Fibroblast of peridontal ligament (primary cell): ENCODE measurements around the gene PPP1R3E.
"Not testable (repeated sequence)": the region's sequence is repeated elsewhere in the genome, so short reads cannot be mapped to it uniquely, and the experiment has no call there.

Experiments used
- DNase-seq: peaks from one replicate; pipeline ENCODE4 v3.0.0-alpha.2; 2010; ENCODE audit errors: extremely low read depth

Gene PPP1R3E, protein sequence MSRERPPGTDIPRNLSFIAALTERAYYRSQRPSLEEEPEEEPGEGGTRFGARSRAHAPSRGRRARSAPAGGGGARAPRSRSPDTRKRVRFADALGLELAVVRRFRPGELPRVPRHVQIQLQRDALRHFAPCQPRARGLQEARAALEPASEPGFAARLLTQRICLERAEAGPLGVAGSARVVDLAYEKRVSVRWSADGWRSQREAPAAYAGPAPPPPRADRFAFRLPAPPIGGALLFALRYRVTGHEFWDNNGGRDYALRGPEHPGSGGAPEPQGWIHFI

DNA sequence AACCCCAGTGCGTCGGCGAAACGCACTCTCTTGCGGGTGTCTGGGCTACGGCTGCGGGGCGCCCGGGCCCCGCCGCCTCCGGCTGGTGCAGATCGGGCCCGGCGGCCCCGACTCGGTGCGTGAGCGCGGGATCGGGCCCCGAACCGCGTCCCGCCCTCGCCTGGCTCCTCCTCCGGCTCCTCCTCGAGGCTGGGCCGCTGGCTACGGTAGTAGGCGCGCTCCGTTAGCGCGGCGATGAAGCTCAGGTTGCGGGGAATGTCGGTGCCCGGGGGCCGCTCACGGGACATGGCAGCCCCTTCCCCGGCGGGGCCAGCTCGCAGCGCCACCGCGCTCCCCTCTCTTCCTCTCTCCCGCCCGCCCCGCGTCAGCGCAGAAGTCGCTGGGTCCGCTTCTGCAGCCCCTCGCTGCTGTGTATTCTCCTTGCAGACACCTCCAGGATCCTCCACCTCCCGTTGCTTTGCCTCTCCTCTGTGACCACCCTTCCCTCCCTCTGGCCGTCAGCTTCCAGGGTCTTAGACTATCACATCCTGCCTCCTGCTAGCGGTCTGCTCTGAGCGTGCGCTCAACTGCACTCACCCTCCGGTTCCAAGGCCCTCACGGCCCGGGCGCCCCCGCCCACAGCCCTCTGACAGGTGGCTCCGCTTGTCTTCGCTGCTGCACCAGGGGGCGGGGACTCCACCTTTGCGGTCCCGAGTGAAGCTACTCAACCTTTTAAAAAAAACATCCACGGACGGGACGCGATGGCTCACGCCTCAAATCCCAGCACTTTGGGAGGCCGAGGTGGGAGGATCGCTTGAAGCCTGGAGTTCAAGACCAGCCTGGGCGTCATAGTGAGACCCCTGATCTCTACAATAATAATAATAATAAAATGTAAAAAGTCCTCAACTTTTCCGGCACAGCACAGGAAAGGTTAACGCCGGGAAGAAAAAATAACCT is at the start of gene PPP1R3E:
TSS of gene PPP1R3E (minus strand) at position 570 of the 936 bp plus-strand sequence. CDS start at position 287, 283 bp downstream.
- no peak for DNase-seq

DNA sequence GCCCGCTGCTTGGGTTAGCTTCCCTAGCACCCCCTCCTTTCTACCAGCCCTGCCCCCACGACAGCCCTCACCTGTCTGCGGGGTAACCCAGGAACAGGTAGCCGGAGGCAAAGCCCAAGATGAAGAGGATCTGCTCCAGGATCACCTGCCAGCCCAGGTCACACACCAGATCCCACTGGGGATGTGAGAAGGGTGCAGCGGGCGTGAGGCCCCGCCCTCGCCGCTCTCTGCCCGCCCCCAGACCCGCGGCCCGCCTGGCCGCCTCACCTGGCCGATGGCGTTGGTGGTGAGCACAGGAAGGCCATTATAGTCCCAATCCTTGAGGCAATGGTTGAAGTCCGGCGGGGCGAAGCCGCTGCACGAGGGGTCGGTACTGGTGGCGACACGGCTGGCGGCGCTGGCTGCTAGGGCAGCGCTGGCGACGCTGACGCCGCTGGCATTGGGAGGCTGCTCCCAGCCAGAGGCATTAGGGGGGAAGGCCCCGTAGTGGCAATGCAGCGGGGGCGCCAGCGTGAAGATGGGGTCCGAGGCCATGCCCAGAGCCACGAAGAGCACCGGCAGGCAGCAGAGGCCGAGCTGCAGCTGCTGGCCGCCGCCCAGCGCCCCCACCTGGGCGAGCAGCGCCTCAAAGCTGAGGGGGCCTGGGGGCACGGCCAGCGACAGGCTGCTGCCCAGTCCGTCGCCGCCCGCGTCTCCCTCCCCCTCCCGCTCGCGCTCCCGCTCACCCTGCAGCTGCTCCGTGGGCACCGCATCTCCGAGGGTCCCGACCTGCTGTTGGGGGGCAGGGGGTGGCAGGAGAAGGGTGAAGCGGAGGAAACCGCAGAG is 49.2 kb upstream of the PPP1R3E start:
- no peak for DNase-seq

- DNase-seq = no peak
Measured at GRCh38 chr14:23349156-23349845, 46.6 kb upstream of the PPP1R3E start.

GRCh38 chr14:23348297-23348655 is 45.6 kb upstream of the PPP1R3E start:
- DNase-seq = no peak

GRCh38 chr14:23347406-23348296 is 45.0 kb upstream of the PPP1R3E start:
- DNase-seq = no peak

GRCh38 chr14:23346693-23347405 is 44.2 kb upstream of the PPP1R3E start:
- DNase-seq = no peak

- no peak for DNase-seq
Measured at GRCh38 chr14:23345987-23346692, 43.5 kb upstream of the PPP1R3E start.

GRCh38 chr14:23344481-23344880 is 41.8 kb upstream of the PPP1R3E start:
- DNase-seq = no peak

GRCh38 chr14:23339506-23340268 is 37.0 kb upstream of the PPP1R3E start:
- DNase-seq = no peak

- DNase-seq = no peak
Measured at GRCh38 chr14:23335623-23336022, 33.0 kb upstream of the PPP1R3E start.

GRCh38 chr14:23327947-23328744 is 25.5 kb upstream of the PPP1R3E start:
- peak; percentile 90 for DNase-seq

DNA sequence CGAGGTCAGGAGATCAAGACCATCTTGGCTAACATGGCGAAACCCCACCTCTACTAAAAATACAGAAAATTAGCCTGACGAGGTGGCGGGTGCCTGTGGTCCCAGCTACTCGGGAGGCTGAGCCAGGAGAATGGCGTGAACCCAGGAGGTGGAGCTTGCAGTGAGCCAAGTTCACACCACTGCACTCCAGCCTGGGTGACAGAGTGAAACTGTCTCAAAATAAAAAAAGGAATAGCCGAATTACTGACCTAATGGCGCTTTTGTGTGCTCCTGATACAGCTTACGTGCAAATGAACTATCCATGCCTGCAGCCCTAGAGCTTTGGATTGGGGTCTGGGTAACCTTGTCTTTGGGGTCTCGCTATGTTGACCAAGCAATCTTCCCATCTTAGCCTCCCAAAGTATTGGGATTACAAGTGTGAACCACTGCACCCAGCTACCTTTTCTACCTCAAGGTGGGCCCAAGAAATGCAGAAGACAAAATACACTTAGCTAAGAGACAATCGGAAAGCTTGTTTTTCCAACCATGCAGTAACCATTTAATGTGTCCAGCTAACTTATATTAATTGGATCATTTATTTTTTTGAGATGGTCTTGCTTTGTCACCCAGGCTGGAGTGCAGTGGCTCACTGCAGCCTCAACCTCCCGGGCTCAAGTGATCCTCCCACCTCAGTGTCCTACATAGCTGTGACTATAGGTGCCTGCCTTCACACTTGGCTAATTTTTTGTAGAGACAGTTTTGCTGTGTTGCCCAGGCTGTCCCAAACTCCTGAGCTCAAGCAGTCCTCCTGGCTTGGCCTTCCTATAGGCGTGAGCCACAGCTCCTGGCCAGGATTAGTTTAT is 24.1 kb upstream of the PPP1R3E start:
- DNase-seq = no peak

GRCh38 chr14:23325746-23326145 is 23.1 kb upstream of the PPP1R3E start:
- not testable (repeated sequence) for DNase-seq

DNA sequence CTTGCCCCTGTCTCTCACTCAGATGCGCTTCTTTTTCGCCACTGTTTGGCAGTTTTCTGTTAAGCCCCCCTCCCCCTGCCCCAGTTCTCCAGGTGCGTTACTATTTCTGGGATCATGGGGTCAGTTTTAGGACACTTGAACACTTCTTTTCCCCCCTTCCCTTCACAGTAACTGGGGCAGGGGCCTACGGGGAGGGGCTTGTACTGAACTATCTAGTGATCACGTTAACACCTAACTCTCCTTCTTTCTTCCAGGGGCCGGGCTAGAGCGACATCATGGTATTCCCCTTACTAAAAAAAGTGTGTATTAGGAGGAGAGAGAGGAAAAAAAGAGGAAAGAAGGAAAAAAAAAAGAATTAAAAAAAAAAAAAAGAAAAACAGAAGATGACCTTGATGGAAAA is 22.3 kb upstream of the PPP1R3E start:
- DNase-seq = no peak

DNA sequence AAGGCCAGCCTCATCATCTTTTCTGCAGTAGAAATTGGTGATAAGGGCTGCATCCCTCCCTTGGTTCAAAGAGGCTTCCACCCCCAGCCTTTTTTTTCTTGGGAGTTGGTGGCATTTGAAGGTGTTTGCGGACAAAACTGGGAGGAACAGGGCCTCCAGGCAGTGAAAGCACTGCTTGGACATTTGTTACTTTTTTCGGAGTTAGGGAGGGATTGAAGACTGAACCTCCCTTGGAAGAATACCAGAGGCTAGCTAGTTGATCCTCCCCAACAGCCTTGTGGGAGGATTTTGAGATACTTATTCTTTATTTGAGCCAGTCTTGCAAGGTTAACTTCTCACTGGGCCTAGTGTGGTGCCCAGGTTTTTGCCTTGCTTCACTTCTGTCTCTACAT is 21.8 kb upstream of the PPP1R3E start:
- no peak for DNase-seq

GRCh38 chr14:23323838-23324454 is 21.3 kb upstream of the PPP1R3E start:
- DNase-seq = no peak
